Lung (tissue), 12 donors: ENCODE measurements around the gene TEX22. TPM values are rescaled to one million over a fixed set of nuclear protein-coding genes. Genes with fewer than 3 reads are reported as not detected.

Experiments used
- ATAC-seq: fragments of 200-7000 bp; cut with Tn5 transposase; one replicate; pipeline ENCODE4 v1.9.1; 2020; ENCODE audit warnings: moderate number of reproducible peaks; ENCODE audit not compliant: insufficient read depth, low FRiP score
- DNase-seq, 3 donors: peaks; one replicate each; pipeline ENCODE4 v3.0.0-alpha.2; 2013 to 2017
- H3K27ac ChIP-seq, 2 donors: one replicate each; pipeline ENCODE4 v1.5.1; 2013; ENCODE audit warnings: mild to moderate bottlenecking in 2 of 2, moderate library complexity in 2 of 2, control low read depth in 1 of 2, inconsistent platforms in 1 of 2, low read depth in 1 of 2, low read length in 1 of 2
- H3K27me3 ChIP-seq, 3 donors: one replicate each; pipeline ENCODE4 v1.5.1; 2013; ENCODE audit warnings: low read length in 2 of 3; ENCODE audit not compliant: control insufficient read depth in 3 of 3, insufficient read depth in 3 of 3
- H3K36me3 ChIP-seq, 4 donors: one replicate each; pipeline ENCODE4 v1.5.1; 2013; ENCODE audit warnings: low read length in 4 of 4, mild to moderate bottlenecking in 1 of 4, moderate library complexity in 1 of 4; ENCODE audit not compliant: control insufficient read depth in 4 of 4, insufficient read depth in 4 of 4
- H3K4me1 ChIP-seq, 5 donors: one replicate each; pipeline ENCODE4 v1.5.1; 2013; ENCODE audit warnings: low read length in 5 of 5, mild to moderate bottlenecking in 2 of 5, moderate library complexity in 1 of 5; ENCODE audit not compliant: control insufficient read depth in 5 of 5, insufficient read depth in 5 of 5
- H3K4me3 ChIP-seq: one replicate; pipeline ENCODE4 v1.5.1; 2013; ENCODE audit warnings: mild to moderate bottlenecking, control low read depth, moderate library complexity
- H3K9ac ChIP-seq, 2 donors: one replicate each; pipeline ENCODE4 v1.5.1; 2013; ENCODE audit warnings: low read length in 2 of 2, control low read depth in 1 of 2; ENCODE audit not compliant: insufficient read depth in 1 of 2
- H3K9me3 ChIP-seq, 4 donors: one replicate each; pipeline ENCODE4 v1.5.1; 2013; ENCODE audit warnings: low read length in 3 of 4, mild to moderate bottlenecking in 1 of 4, moderate library complexity in 1 of 4; ENCODE audit not compliant: control insufficient read depth in 4 of 4, insufficient read depth in 3 of 4
- whole genome bisulfite sequencing, 2 donors: extraction: QIAGEN DNeasy Blood & Tissue Kit; methylation state at CpG; one replicate each; pipeline ENCODE4 v1.1.7; 2013; 5-methylcytosine and 5-hydroxymethylcytosine counted together
- polyA plus RNA-seq, 2 donors: library from polyadenylated mRNA; stranded (reverse); fragments of 200-250 nt; gene quantifications; one replicate each; pipeline ENCODE4 v1.2.1, GENCODE V29; 2013
- total RNA-seq, 2 donors: library from RNA; depleted of rRNA in 1 of 2; stranded (reverse); fragments of >200 nt in 1 of 2; gene quantifications; one replicate each; pipeline ENCODE4 v1.2.1, GENCODE V29; 2014 to 2021
- TF ChIP-seq, protein P1 (sequence below): IDR thresholded peaks from 2 replicates; pipeline ENCODE4 v1.5.1; 2012; ENCODE audit warnings: mild to moderate bottlenecking; ENCODE audit errors: control extremely low read depth, extremely low read depth
- donor health status: control.
- donor health status: control.
- donor health status: Bipolar disorder and iron deficiency.
- donor health status: healthy.
- donor health status: DM: yes; HTN: yes; CAD: no.

TEX22 gene
- total and polyA plus RNA-seq, 4 donors, result 0.17 to 2.1 (median 0.29) TPM

DNA sequence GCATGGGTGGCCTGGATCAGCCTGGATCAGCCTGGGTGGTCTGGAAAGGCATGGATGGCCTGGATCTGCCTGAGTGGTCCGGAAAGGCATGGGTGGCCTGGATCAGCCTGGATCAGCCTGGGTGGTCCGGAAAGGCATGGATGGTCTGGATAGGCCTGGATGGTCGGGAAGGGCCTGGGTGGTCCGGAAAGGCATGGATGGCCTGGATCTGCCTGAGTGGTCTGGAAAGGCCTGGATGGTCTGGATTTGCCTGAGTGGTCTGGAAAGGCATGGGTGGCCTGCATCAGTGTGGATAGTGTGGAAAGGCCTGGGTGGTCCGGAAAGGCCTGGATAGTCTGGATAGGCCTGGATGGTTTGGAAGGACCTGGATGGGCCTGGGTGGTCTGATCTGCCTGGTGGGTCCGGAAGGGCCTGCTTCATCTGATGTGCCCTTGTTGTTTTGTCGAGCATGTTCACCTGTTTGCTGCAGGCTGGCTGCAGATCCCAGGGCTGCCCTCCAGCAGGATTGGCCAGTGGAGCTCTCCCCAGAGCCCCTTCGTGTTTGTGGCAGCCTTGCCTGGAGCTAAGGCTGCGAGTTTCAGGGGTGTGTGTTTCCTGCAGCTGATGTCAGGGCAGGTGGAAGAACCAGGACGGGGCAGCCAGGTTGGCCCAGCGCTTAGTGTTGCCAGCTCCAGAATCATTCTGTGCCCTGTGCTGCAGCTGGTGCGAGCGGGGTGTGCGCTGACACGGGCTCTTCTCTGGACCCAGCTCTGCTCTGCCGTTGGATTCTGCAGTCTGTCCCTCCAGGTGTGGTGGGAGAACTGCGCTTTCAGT, 19.3 kb upstream of the TEX22 start:
- no peak for ATAC-seq
- WGBS, 2 donors, result 95 to 96% methylated on average over 17 of the region's 17 CpGs

DNA sequence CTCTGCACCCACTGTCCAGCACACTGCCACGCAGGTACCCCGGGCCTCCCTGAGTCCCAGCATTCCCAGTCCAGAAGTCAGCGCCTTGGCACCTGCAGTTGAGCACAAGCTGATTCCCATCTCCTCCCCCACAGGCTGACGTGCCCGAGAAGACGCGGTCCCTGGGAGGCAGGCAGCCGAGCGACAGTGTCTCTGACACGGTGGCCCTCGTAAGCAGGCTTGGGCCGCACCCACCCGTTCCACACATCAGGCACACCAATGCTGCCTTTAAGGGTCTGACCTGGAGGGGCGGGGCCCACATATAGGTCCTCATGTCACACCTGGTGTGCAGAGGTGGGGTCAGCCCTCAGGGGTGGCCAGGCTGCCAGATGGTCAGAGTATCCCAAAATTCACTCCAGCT, 18.4 kb upstream of the TEX22 start:
- no peak for ATAC-seq
- Histone ChIP-seq H3K27me3 (no peaks in the 10 kb centered on the region), H3K36me3 (peaks cover 3 to 42% (median 10%) of the 10 kb centered on the region in 4 donors), H3K4me1 (no peaks in the 10 kb centered on the region), H3K27ac (no peak overlapping the region), H3K9ac (no peak overlapping the region), H3K9me3 (no peaks in the 10 kb centered on the region), H3K4me3 (no peak overlapping the region)
- TF ChIP-seq, protein P1, sequence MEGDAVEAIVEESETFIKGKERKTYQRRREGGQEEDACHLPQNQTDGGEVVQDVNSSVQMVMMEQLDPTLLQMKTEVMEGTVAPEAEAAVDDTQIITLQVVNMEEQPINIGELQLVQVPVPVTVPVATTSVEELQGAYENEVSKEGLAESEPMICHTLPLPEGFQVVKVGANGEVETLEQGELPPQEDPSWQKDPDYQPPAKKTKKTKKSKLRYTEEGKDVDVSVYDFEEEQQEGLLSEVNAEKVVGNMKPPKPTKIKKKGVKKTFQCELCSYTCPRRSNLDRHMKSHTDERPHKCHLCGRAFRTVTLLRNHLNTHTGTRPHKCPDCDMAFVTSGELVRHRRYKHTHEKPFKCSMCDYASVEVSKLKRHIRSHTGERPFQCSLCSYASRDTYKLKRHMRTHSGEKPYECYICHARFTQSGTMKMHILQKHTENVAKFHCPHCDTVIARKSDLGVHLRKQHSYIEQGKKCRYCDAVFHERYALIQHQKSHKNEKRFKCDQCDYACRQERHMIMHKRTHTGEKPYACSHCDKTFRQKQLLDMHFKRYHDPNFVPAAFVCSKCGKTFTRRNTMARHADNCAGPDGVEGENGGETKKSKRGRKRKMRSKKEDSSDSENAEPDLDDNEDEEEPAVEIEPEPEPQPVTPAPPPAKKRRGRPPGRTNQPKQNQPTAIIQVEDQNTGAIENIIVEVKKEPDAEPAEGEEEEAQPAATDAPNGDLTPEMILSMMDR, result no peak
- WGBS, 2 donors, result 95 to 98% methylated on average over 14 of the region's 14 CpGs
- no peak for DNase-seq

More for the DNA sequence above, 19.3 kb upstream of the TEX22 start:
- H3K4me1 ChIP-seq, result no peaks in the 10 kb centered on the region
- no peak overlapping the region for H3K27ac ChIP-seq
- no peaks in the 10 kb centered on the region for H3K27me3 ChIP-seq
- no peak overlapping the region for H3K4me3 ChIP-seq
- H3K9ac ChIP-seq, result no peak overlapping the region
- TF ChIP-seq, protein P1, result no peak
- H3K36me3 ChIP-seq, result peaks cover 1 to 34% (median 7%) of the 10 kb centered on the region in 4 donors
- no peaks in the 10 kb centered on the region for H3K9me3 ChIP-seq
- no peak for DNase-seq

DNA sequence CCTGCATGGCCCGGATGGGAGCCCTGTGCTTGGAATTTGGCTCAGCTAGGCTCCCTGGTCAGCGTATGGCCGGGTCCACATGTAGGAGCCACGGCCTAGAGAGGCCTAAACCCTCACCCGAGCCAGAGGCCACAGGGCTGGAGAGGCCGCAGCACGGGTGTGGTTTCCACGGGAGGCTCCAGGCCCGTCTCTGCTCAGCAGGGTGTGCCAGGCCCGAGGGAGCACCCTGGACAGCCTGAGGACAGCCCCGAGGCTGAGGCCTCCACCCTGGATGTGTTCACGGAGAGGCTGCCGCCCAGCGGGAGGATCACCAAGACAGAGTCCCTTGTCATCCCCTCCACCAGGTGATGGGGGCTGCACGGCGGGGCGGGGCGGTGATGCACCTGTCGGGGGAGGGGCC, 17.6 kb upstream of the TEX22 start:
- peaks cover 3 to 47% (median 10%) of the 10 kb centered on the region in 4 donors for H3K36me3 ChIP-seq

More for the DNA sequence above, 17.6 kb upstream of the TEX22 start:
- ATAC-seq (no peak), DNase-seq (no peak)
- WGBS, 2 donors, result 96 to 98% methylated on average over 19 of the region's 19 CpGs
- Histone ChIP-seq H3K4me3 (no peak overlapping the region), H3K27ac (no peak overlapping the region), H3K27me3 (no peaks in the 10 kb centered on the region), H3K4me1 (no peaks in the 10 kb centered on the region), H3K9me3 (no peaks in the 10 kb centered on the region), H3K9ac (no peak overlapping the region)
- TF ChIP-seq, protein P1, result no peak
